Endometrium (tissue), 2 donors: Measurements from ENCODE around the gene ZNF804B.
A peak's percentile ranks its signal among the peaks of the same experiment; 100 is the strongest.
"Not testable (repeated sequence)": the region's sequence is repeated elsewhere in the genome, so short reads cannot be mapped to it uniquely, and the experiment has no call there.

ENCODE experiments used
- FAIRE-seq: peaks from 2 replicates; lab custom pipeline; 2012; peaks lifted over from hg19 to GRCh38; lab: Jason Lieb, UNC
- donor health status: control.
- donor health status: control.

ZNF804B gene

GRCh38 chr7:89094269-89094668 lies 334.8 kb downstream of the ZNF804B start:
- FAIRE-seq = no peak

- FAIRE-seq = no peak
These were observed 344.1 kb downstream of the ZNF804B start for GRCh38 chr7:89103564-89103963.

GRCh38 chr7:89104748-89105685 lies 345.5 kb downstream of the ZNF804B start:
- no peak for FAIRE-seq

- no peak for FAIRE-seq
These were observed 364.4 kb downstream of the ZNF804B start for GRCh38 chr7:89123871-89124270.

GRCh38 chr7:89129600-89130375 lies 370.3 kb downstream of the ZNF804B start:
- no peak for FAIRE-seq

GRCh38 chr7:89133357-89133756 lies 373.9 kb downstream of the ZNF804B start:
- no peak for FAIRE-seq

- FAIRE-seq = peak; percentile 65
These were observed 374.3 kb downstream of the ZNF804B start for GRCh38 chr7:89133819-89134218.

- FAIRE-seq = no peak
These were observed 386.3 kb downstream of the ZNF804B start for GRCh38 chr7:89145801-89146200.

- no peak for FAIRE-seq
These were observed 400.6 kb downstream of the ZNF804B start for GRCh38 chr7:89160107-89160506.

GRCh38 chr7:89165421-89165820 lies 405.9 kb downstream of the ZNF804B start:
- FAIRE-seq = no peak

GRCh38 chr7:89170628-89171027 lies 411.1 kb downstream of the ZNF804B start:
- FAIRE-seq = no peak

- FAIRE-seq = no peak
These were observed 422.6 kb downstream of the ZNF804B start for GRCh38 chr7:89182116-89182515.

GRCh38 chr7:89183712-89184111 lies 424.2 kb downstream of the ZNF804B start:
- FAIRE-seq = no peak

- FAIRE-seq = no peak
These were observed 441.3 kb downstream of the ZNF804B start for GRCh38 chr7:89200758-89201157.

- FAIRE-seq = no peak
These were observed 464.4 kb downstream of the ZNF804B start for GRCh38 chr7:89223900-89224395.

GRCh38 chr7:89228688-89229171 lies 469.2 kb downstream of the ZNF804B start:
- FAIRE-seq = not testable (repeated sequence)

- no peak for FAIRE-seq
These were observed 478.7 kb downstream of the ZNF804B start for GRCh38 chr7:89238156-89238555.

GRCh38 chr7:89246196-89246595 lies 486.7 kb downstream of the ZNF804B start:
- FAIRE-seq = no peak

GRCh38 chr7:89247207-89247606 lies 487.7 kb downstream of the ZNF804B start:
- FAIRE-seq = no peak

GRCh38 chr7:89259085-89259484 lies 499.6 kb downstream of the ZNF804B start:
- no peak for FAIRE-seq

- FAIRE-seq = no peak
These were observed 504.6 kb downstream of the ZNF804B start for GRCh38 chr7:89264126-89264525.

- FAIRE-seq = peak; percentile 99
These were observed 506.1 kb downstream of the ZNF804B start for GRCh38 chr7:89265631-89266030.

- FAIRE-seq = no peak
These were observed 523.8 kb downstream of the ZNF804B start for GRCh38 chr7:89283302-89283701.
